Endodermal cell (in vitro differentiated cells): ENCODE measurements around the gene ZNF248. TPM values are rescaled to one million over a fixed set of nuclear protein-coding genes. Genes with fewer than 3 reads are reported as not detected.

Source experiments
- DNase-seq: peaks from one replicate; pipeline ENCODE4 v3.0.0-alpha.2; 2017
- H3K27ac ChIP-seq: 2 replicates; pipeline ENCODE4 v1.5.1; 2013; ENCODE audit warnings: mild to moderate bottlenecking, low read depth, low read length, moderate library complexity
- H3K27me3 ChIP-seq: 2 replicates; pipeline ENCODE4 v1.6.1; 2013; ENCODE audit warnings: mild to moderate bottlenecking, low read length, moderate library complexity; ENCODE audit not compliant: insufficient read depth, control insufficient read depth, poor library complexity, severe bottlenecking
- H3K36me3 ChIP-seq: 2 replicates; pipeline ENCODE4 v1.7.0; 2013; ENCODE audit warnings: mild to moderate bottlenecking, low read length, moderate library complexity; ENCODE audit not compliant: control insufficient read depth, insufficient read depth
- H3K4me1 ChIP-seq: one replicate; pipeline ENCODE4 v1.7.0; 2013; ENCODE audit warnings: low read length; ENCODE audit not compliant: control insufficient read depth, insufficient read depth
- H3K4me3 ChIP-seq: 2 replicates; pipeline ENCODE4 v1.5.1; 2013; ENCODE audit warnings: mild to moderate bottlenecking, low read length, moderate library complexity
- H3K9ac ChIP-seq: 2 replicates; pipeline ENCODE4 v1.6.1; 2013; ENCODE audit warnings: mild to moderate bottlenecking, low read length, moderate library complexity; ENCODE audit not compliant: poor library complexity, severe bottlenecking; ENCODE audit errors: extremely low read depth
- H3K9me3 ChIP-seq: 2 replicates; pipeline ENCODE4 v1.6.1; 2013; ENCODE audit warnings: mild to moderate bottlenecking, low read length, moderate library complexity; ENCODE audit not compliant: control insufficient read depth
- H3K27ac Mint-ChIP-seq: 2 replicates; pipeline ENCODE4 v1.8.0; 2020; ENCODE audit warnings: mixed read lengths
- H3K27me3 Mint-ChIP-seq: 2 replicates; pipeline ENCODE4 v1.8.0; 2021; ENCODE audit warnings: mild to moderate bottlenecking, mixed read lengths; ENCODE audit not compliant: insufficient read depth
- H3K36me3 Mint-ChIP-seq: 2 replicates; pipeline ENCODE4 v1.8.0; 2020; ENCODE audit warnings: low read depth, mixed read lengths
- H3K4me1 Mint-ChIP-seq: 2 replicates; pipeline ENCODE4 v1.8.0; 2020; ENCODE audit warnings: mixed read lengths
- H3K4me3 Mint-ChIP-seq: 2 replicates; pipeline ENCODE4 v1.8.0; 2020; ENCODE audit warnings: mild to moderate bottlenecking, moderate library complexity, mixed read lengths
- H3K9me3 Mint-ChIP-seq: 2 replicates; pipeline ENCODE4 v1.8.0; 2020; ENCODE audit warnings: mild to moderate bottlenecking, mixed read lengths
- CTCF ChIP-seq: fragments of 200-600 bp; sonication (generic); conservative IDR thresholded peaks from 2 replicates; pipeline ENCODE4 v1.5.0; 2021; ENCODE audit warnings: antibody characterized with exemption, mild to moderate bottlenecking
- WGBS, 2 experiments: methylation state at CpG; one replicate each; pipeline versions ENCODE4 v1.1.5 to v1.1.7; 2013; ENCODE audit warnings: missing lambda C conversion rate in 2 of 2, mixed read lengths in 1 of 2; ENCODE audit not compliant: insufficient coverage in 1 of 2, insufficient read length in 1 of 2; 5-methylcytosine and 5-hydroxymethylcytosine counted together
- total RNA-seq, 2 donors: library from RNA; stranded (reverse); fragmentation: NEBNext Ultra II Directional in 1 of 2; extraction: Animal tissue kit (Norgen Biotek cat#: 25700) in 1 of 2; gene quantifications; 2 replicates in 1 of 2; 3 replicates in 1 of 2; pipeline ENCODE4 v1.2.1, GENCODE V29; 2021

ZNF248 gene
- total RNA-seq, 2 donors from 2014 or later: 7.2 to 17.8 TPM

GRCh38 chr10:37780536-37780935 is 76.9 kb downstream of the ZNF248 start:
- no peaks in the 10 kb centered on the region for H3K27me3 Mint-ChIP-seq
- Histone ChIP-seq H3K27me3 (no peaks in the 10 kb centered on the region), H3K27ac (no peak overlapping the region), H3K9me3 (peaks cover 56% of the 10 kb centered on the region), H3K4me3 (no peak overlapping the region), H3K4me1 (no peaks in the 10 kb centered on the region), H3K9ac (no peak overlapping the region), H3K36me3 (no peaks in the 10 kb centered on the region)
- H3K9me3 Mint-ChIP-seq: peaks cover 76% of the 10 kb centered on the region
- DNase-seq: no peak
- 91 to 93% methylated on average over 17 to 32 of the region's 32 CpGs for WGBS, 2 experiments
- no peaks in the 10 kb centered on the region for H3K4me1 Mint-ChIP-seq
- no peak for TF ChIP-seq CTCF
- no peaks in the 10 kb centered on the region for H3K36me3 Mint-ChIP-seq
- H3K4me3 Mint-ChIP-seq: no peak overlapping the region
- no peak overlapping the region for H3K27ac Mint-ChIP-seq

- 78 to 80% methylated on average over 5 to 6 of the region's 6 CpGs for WGBS, 2 experiments
Measured at GRCh38 chr10:37777056-37777455, 80.4 kb downstream of the ZNF248 start.

GRCh38 chr10:37775612-37776011 is 81.8 kb downstream of the ZNF248 start:
- 83 to 89% methylated on average over 1 of the region's 1 CpG for WGBS, 2 experiments
- Mint-ChIP-seq H3K27ac (no peak overlapping the region), H3K4me3 (no peak overlapping the region), H3K36me3 (no peaks in the 10 kb centered on the region), H3K4me1 (no peaks in the 10 kb centered on the region), H3K9me3 (peaks cover 71% of the 10 kb centered on the region), H3K27me3 (no peaks in the 10 kb centered on the region)
- no peak for TF ChIP-seq CTCF
- no peak for DNase-seq
- no peaks in the 10 kb centered on the region for H3K4me1 ChIP-seq
- no peaks in the 10 kb centered on the region for H3K36me3 ChIP-seq
- no peak overlapping the region for H3K9ac ChIP-seq
- no peak overlapping the region for H3K27ac ChIP-seq
- H3K9me3 ChIP-seq: peaks cover 47% of the 10 kb centered on the region
- H3K27me3 ChIP-seq: no peaks in the 10 kb centered on the region
- no peak overlapping the region for H3K4me3 ChIP-seq

More at GRCh38 chr10:37777056-37777455, 80.4 kb downstream of the ZNF248 start:
- Histone ChIP-seq H3K36me3 (no peaks in the 10 kb centered on the region), H3K4me1 (no peaks in the 10 kb centered on the region), H3K27ac (no peak overlapping the region), H3K9ac (no peak overlapping the region), H3K27me3 (no peaks in the 10 kb centered on the region), H3K9me3 (peaks cover 54% of the 10 kb centered on the region), H3K4me3 (no peak overlapping the region)
- Mint-ChIP-seq H3K4me3 (no peak overlapping the region), H3K27ac (no peak overlapping the region), H3K9me3 (peaks cover 76% of the 10 kb centered on the region), H3K36me3 (no peaks in the 10 kb centered on the region), H3K4me1 (no peaks in the 10 kb centered on the region), H3K27me3 (no peaks in the 10 kb centered on the region)
- DNase-seq: no peak
- TF ChIP-seq CTCF: no peak
